SK-N-SH (cell line): ENCODE data around the gene SMOC1.

ENCODE experiments used
- FOXM1 ChIP-seq: IDR thresholded peaks from 2 replicates; pipeline ENCODE4 v1.4.0; 2012; ENCODE audit warnings: low read depth, mild to moderate bottlenecking
- MXI1 ChIP-seq: IDR thresholded peaks from 2 replicates; pipeline ENCODE4 v1.6.1; 2012; ENCODE audit warnings: mild to moderate bottlenecking, low read depth, low read length, improper control_type of control experiment
- POLR2AphosphoS5 ChIP-seq: IDR thresholded peaks from 2 replicates; pipeline ENCODE4 v1.6.1; 2012; ENCODE audit warnings: low read depth, low read length
- RAD21 ChIP-seq: IDR thresholded peaks from 2 replicates; pipeline ENCODE4 v1.6.1; 2012; ENCODE audit warnings: mild to moderate bottlenecking, low read length
- TAF1 ChIP-seq: IDR thresholded peaks from 2 replicates; pipeline ENCODE4 v1.6.1; 2012; ENCODE audit warnings: low read depth, mild to moderate bottlenecking, low read length, moderate library complexity, borderline replicate concordance
- TF ChIP-seq, protein P1 (sequence below): IDR thresholded peaks from 2 replicates; pipeline ENCODE4 v1.4.0; 2012; ENCODE audit warnings: low read depth, borderline replicate concordance
- TF ChIP-seq, protein P2 (sequence below): fragments of 200-600 bp; sonication (generic); IDR thresholded peaks from 2 replicates; pipeline ENCODE4 v1.6.1; 2017; ENCODE audit warnings: antibody characterized with exemption, mild to moderate bottlenecking, moderate library complexity
- TF ChIP-seq, protein P3 (sequence below): IDR thresholded peaks from 2 replicates; pipeline ENCODE4 v1.4.0; 2012; ENCODE audit warnings: low read depth, borderline replicate concordance
- TF ChIP-seq, protein P4 (sequence below): IDR thresholded peaks from 2 replicates; pipeline ENCODE4 v1.6.1; 2012; ENCODE audit warnings: mild to moderate bottlenecking, low read depth, low read length, moderate library complexity

DNA sequence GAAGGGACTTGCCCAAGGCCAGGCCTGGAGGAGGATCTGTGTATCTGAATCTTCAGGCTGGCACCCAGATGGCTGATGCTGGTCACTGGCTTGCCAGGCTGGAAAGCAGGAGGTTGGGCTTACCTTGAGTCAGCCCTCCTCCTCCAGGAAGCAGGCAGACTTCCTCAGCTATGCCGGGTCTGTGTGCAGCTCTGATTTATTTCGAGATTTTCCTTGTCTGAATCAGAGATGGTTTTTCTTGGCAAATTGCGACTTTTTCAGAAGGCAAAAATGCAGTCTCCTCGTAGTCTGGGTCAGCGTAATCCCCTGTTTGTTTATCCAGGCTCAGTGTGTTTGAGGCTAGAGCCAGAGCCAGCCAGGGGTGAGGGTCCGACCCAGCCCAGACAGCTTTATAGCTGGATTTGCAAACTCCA, 48.9 kb downstream of the SMOC1 start:
- no peak for TF ChIP-seq MXI1
- TF ChIP-seq, protein P1, sequence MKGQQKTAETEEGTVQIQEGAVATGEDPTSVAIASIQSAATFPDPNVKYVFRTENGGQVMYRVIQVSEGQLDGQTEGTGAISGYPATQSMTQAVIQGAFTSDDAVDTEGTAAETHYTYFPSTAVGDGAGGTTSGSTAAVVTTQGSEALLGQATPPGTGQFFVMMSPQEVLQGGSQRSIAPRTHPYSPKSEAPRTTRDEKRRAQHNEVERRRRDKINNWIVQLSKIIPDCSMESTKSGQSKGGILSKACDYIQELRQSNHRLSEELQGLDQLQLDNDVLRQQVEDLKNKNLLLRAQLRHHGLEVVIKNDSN: no peak
- TF ChIP-seq, protein P2, sequence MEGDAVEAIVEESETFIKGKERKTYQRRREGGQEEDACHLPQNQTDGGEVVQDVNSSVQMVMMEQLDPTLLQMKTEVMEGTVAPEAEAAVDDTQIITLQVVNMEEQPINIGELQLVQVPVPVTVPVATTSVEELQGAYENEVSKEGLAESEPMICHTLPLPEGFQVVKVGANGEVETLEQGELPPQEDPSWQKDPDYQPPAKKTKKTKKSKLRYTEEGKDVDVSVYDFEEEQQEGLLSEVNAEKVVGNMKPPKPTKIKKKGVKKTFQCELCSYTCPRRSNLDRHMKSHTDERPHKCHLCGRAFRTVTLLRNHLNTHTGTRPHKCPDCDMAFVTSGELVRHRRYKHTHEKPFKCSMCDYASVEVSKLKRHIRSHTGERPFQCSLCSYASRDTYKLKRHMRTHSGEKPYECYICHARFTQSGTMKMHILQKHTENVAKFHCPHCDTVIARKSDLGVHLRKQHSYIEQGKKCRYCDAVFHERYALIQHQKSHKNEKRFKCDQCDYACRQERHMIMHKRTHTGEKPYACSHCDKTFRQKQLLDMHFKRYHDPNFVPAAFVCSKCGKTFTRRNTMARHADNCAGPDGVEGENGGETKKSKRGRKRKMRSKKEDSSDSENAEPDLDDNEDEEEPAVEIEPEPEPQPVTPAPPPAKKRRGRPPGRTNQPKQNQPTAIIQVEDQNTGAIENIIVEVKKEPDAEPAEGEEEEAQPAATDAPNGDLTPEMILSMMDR: no peak
- no peak for TF ChIP-seq POLR2AphosphoS5
- TF ChIP-seq, protein P3, sequence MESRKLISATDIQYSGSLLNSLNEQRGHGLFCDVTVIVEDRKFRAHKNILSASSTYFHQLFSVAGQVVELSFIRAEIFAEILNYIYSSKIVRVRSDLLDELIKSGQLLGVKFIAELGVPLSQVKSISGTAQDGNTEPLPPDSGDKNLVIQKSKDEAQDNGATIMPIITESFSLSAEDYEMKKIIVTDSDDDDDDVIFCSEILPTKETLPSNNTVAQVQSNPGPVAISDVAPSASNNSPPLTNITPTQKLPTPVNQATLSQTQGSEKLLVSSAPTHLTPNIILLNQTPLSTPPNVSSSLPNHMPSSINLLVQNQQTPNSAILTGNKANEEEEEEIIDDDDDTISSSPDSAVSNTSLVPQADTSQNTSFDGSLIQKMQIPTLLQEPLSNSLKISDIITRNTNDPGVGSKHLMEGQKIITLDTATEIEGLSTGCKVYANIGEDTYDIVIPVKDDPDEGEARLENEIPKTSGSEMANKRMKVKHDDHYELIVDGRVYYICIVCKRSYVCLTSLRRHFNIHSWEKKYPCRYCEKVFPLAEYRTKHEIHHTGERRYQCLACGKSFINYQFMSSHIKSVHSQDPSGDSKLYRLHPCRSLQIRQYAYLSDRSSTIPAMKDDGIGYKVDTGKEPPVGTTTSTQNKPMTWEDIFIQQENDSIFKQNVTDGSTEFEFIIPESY: no peak
- TF ChIP-seq RAD21: no peak
- TF ChIP-seq FOXM1: no peak
- TF ChIP-seq, protein P4, sequence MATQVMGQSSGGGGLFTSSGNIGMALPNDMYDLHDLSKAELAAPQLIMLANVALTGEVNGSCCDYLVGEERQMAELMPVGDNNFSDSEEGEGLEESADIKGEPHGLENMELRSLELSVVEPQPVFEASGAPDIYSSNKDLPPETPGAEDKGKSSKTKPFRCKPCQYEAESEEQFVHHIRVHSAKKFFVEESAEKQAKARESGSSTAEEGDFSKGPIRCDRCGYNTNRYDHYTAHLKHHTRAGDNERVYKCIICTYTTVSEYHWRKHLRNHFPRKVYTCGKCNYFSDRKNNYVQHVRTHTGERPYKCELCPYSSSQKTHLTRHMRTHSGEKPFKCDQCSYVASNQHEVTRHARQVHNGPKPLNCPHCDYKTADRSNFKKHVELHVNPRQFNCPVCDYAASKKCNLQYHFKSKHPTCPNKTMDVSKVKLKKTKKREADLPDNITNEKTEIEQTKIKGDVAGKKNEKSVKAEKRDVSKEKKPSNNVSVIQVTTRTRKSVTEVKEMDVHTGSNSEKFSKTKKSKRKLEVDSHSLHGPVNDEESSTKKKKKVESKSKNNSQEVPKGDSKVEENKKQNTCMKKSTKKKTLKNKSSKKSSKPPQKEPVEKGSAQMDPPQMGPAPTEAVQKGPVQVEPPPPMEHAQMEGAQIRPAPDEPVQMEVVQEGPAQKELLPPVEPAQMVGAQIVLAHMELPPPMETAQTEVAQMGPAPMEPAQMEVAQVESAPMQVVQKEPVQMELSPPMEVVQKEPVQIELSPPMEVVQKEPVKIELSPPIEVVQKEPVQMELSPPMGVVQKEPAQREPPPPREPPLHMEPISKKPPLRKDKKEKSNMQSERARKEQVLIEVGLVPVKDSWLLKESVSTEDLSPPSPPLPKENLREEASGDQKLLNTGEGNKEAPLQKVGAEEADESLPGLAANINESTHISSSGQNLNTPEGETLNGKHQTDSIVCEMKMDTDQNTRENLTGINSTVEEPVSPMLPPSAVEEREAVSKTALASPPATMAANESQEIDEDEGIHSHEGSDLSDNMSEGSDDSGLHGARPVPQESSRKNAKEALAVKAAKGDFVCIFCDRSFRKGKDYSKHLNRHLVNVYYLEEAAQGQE: no peak
- no peak for TF ChIP-seq TAF1
